Skeletal muscle cell (primary cell): ENCODE results near the gene ST8SIA6.
"Not testable (repeated sequence)": the region's sequence is repeated elsewhere in the genome, so short reads cannot be mapped to it uniquely, and the experiment has no call there.

Experiments used
- DNase-seq: peaks from one replicate; pipeline ENCODE4 v3.0.0-alpha.2; 2010; ENCODE audit warnings: low read depth
- H3K4me3 ChIP-seq: 2 replicates; pipeline ENCODE4 v1.5.1; 2011; ENCODE audit warnings: low read depth, mild to moderate bottlenecking, control low read depth, low read length, moderate library complexity

The ST8SIA6 gene, protein sequence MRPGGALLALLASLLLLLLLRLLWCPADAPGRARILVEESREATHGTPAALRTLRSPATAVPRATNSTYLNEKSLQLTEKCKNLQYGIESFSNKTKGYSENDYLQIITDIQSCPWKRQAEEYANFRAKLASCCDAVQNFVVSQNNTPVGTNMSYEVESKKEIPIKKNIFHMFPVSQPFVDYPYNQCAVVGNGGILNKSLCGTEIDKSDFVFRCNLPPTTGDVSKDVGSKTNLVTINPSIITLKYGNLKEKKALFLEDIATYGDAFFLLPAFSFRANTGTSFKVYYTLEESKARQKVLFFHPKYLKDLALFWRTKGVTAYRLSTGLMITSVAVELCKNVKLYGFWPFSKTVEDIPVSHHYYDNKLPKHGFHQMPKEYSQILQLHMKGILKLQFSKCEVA

DNA sequence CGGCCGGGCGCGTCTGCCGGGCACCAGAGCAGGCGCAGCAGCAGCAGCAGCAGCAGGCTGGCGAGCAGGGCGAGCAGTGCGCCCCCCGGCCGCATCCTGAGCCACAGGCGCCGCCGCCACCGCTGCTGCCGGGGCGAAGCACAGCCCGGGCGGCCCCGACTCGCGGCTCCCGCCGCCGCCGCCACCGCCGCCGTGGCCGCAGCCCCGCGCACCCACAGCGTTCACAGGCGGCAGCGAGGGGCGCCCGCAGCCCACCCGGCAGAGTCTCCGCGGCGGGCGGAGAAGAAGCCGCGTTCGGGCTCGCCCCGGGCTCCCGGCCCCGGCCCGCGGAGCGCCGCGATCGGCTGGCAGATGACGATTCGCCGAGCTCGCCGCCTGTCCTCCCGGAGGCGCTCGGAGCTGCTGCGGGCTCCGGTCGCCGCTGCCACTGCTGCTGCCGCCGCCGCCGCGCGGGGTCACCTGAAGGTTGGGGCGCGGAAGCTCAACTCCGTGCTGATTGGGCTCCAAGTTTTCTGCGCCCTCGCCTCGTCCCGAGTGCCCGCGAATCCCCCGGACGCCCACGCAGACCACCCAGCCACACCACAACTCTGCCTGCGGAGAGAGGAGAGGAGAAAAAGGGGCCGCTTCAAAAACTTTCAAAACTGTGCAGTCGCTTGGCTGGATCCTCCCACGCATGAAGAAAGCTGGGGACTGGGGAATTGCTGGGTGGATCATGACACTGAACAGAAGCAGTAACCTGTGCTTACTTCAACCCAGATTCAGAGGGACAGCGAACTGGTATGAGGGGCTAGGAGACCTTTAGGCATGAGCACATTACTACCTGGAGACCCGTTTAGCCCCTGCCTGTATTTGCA lies at the start of gene ST8SIA6:
Gene ST8SIA6, minus strand, starts transcription at position 435 of the 854 bp plus-strand sequence. Its CDS starts 340 bp downstream, at position 95.
- peak; percentile 16 for DNase-seq
- H3K4me3 ChIP-seq: peak within 1 kb of the TSS; percentile 48

DNA sequence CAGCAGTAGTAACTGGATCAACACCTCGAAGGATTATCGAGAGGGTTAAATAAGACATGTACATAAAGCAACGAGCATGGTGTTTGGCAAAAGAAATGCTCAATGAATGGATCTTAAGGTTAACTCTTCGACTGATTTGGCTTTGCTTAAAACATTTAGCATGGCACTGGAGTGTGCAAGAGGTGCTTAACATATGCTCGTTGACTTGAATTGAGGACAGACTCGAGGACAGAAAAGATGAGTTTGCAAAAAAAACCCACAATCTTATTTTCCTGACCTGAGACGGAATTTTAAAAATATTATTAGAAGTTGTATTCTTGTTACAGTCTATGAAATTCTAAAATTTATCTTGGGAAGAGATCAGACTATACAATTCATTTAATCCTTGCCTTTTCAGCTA lies 49.4 kb upstream of the ST8SIA6 start:
- no peak for DNase-seq
- no peak overlapping the region for H3K4me3 ChIP-seq

DNA sequence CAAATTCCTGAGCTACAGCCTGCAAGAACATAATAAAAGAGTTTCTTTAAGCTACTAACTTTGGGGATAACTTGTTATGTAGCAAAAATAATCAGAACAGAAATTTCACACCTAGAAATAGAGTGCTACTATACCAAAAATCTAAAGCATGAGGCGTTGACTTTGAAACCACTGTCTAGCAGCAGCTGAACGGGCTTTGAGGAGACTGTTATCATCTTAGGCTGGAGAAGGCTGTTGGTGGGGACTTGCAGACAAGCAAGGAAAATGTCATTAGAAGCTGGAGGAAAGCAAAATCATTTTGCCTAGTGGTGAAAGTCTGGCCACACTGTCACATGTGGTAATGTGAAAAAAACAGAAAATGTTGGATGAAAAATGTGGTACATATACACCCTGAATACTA lies 48.4 kb upstream of the ST8SIA6 start:
- H3K4me3 ChIP-seq: no peak overlapping the region
- no peak for DNase-seq

DNA sequence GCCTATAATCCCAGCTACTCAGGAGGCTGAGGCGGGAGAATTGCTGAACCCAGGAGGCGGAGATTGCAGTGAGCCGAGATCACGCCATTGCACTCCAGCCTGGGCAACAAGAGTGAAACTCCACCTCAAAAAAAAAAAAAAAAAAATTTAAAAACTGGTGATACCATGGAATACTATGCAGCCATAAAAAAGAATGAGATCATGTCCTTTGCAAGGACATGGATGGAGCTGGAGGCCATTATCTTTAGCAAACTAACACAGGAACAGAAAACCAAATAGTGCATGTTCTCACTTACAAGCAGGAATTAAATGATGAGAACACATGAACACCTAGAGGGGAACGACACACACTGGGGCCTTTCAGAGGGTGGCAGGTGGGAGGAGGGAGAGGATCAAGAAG lies 44.6 kb upstream of the ST8SIA6 start:
- not testable (repeated sequence) for H3K4me3 ChIP-seq, DNase-seq

DNA sequence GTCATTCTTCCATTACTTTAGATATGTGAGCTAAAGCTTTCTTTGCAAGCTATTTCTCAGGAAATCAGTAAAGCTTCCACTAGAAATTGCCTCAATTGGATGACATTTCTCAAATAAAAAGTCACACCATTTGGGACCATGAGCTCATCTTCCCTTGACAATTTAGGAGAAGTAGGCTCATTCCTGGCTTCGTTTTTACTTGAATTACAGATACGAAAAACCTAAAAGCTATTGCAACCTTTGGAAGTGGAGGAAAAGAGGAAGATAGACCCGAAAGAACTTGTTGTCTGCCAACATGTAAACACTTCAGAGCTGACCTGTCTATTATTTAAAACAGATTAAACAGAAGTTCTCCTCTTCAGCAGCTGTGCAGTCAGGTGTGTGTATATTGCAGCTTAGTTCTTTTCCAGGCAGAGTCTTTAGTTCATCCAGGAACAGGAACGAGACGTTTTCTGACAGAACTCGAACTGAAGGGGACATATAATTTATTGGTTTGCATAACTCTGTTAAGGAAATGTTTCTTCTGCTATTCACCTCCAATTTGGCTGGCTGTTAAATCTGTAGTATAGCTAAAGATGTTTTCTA lies 43.1 kb upstream of the ST8SIA6 start:
- no peak overlapping the region for H3K4me3 ChIP-seq
- DNase-seq: no peak

DNA sequence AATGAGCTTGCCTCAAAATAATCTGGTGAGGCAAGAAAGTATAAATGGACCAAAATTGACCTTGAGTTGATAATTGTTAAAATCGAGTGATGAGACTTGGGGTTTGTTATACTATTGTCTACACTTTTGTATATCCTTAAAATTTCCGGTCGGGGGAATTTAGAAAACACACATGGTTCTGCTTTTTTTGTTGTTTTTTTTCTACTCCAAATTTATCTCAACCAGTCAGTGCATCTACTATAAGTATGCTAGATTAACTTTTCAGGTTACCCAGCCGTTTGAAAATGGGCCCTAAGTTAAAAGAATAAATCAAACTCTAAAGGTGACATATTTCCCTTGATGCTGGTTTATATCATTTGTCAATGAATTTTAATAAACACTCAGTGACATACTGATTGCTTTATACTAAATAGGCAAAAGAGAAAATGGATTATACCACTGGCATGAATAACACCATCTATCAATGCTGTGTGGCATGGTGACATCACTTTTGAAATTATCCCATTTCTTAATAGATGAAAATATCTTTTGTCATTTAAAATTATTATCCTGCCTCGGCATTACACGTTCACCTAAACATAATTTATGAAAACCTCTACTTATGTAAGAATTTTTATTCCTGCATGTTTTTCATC lies 40.3 kb upstream of the ST8SIA6 start:
- H3K4me3 ChIP-seq: no peak overlapping the region
- DNase-seq: no peak

DNA sequence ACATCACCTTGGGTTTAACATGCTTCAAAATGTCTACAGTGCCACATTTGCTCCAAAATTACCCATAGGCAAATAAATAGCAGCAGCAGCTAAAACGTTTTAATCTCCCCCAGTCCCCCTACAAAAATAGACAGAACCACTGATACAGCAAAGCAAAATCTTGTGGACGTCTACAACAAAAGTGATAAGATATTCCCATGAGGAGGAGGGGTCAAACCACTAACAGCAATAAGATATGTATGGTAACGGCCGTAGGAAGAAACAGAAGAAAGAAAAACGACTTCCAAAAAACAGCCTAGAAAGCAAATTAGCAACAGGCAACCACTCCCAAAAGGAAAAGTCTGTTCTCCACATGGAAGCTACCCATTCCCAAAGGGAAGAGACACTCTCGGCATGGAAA lies 34.5 kb upstream of the ST8SIA6 start:
- no peak overlapping the region for H3K4me3 ChIP-seq
- DNase-seq: no peak

DNA sequence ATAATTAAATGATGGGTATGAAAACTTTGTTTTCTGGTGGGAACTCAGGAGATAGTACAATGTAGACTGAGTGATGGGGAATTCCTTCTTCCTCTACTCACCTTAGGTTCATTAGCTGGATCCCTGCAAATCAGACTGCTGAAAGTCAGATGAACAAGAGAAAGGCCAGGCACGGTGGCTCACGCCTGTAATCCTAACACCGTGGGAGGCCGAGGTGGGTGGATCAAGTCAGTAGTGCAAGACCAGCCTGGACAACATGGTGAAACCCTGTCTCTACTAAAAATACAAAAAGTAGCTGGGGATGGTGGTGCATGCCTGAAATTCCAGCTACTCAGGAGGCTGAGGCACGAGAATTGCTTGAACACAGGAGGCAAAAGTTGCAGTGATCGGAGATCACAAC lies 28.7 kb upstream of the ST8SIA6 start:
- no peak overlapping the region for H3K4me3 ChIP-seq
- DNase-seq: no peak

DNA sequence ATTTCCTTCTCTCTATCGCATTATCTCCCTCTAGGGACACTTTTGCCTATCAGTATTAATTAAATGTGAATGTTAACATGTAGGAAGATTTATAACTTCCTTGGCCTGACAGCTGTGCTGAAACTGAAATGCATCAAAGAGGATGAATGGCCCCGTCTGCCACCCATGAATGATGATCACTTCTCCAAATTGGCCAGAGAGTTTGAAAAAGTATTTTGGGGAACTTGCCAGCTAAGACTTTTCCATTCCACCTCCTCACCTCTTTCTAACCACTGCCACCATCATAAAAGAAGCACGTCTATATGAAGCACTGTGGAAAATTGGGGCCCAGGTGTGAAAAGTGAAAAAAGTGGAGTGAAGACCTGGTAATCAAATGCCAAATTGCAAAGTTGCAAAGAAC lies 25.4 kb upstream of the ST8SIA6 start:
- DNase-seq: no peak
- H3K4me3 ChIP-seq: no peak overlapping the region

DNA sequence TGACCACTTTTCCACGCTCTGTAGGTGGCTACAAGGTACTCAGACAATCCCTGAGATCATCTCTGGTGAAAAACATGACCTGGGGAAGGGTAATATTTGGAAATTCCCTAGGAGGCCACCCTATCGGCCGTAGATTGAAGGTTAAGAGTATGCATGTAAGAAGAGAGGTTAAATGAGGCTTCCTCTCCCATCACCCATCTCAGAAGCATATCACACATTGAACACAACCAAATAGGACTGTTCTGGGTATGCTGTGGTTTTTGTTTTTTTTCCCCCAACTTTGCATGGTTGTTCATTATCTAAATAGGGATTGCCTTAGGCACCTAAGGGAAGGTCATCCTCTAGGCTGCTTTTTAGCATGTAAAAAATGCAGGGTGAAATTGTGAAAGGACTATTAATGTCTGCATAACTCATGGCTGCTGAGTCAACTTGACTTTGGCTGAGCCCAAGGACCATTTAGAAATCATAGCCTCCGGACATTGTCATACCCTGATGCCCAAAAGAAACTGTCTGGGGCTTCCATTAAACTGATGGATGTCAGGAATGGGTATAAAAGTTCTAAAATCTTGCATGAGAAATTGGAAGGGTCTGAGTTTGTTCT lies 24.7 kb upstream of the ST8SIA6 start:
- H3K4me3 ChIP-seq: no peak overlapping the region
- no peak for DNase-seq

DNA sequence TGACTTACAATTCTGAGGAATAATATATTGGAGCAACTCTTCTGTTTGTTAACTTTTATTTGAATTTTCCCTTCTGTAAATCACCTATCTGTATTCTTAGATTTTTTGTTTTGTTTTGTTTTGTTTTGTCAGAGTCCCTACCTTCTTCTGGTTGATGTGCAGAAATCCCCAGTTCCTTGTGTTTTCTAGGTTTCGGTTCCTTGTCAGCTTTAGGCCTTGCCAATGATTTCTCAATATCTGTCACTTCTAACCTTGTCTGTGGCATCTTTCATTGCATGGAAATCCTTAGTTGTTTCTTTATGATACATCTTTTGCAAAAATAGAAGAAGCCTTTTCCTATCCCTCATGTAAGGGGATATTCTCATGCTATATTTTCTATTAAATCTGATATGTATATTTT lies 21.7 kb upstream of the ST8SIA6 start:
- DNase-seq: no peak
- H3K4me3 ChIP-seq: no peak overlapping the region

DNA sequence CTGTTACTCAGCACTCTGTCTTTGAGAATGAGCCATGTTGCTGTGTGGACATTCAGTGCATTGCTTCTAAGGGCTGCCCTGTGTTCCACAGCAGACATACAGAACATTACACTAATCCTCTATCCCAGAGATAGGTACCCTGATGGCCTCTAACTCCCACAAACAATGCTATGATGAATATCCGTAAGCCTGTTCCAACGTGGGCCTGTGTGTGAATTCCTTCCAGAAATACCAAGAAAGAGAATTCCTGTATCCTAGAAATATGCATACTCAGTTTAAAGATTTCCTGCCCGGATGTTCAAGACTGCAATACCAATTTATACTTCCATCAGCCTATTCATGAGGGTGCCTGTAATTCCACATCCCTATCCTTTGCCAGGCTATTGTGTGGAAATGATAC lies 21.3 kb upstream of the ST8SIA6 start:
- no peak overlapping the region for H3K4me3 ChIP-seq
- no peak for DNase-seq

DNA sequence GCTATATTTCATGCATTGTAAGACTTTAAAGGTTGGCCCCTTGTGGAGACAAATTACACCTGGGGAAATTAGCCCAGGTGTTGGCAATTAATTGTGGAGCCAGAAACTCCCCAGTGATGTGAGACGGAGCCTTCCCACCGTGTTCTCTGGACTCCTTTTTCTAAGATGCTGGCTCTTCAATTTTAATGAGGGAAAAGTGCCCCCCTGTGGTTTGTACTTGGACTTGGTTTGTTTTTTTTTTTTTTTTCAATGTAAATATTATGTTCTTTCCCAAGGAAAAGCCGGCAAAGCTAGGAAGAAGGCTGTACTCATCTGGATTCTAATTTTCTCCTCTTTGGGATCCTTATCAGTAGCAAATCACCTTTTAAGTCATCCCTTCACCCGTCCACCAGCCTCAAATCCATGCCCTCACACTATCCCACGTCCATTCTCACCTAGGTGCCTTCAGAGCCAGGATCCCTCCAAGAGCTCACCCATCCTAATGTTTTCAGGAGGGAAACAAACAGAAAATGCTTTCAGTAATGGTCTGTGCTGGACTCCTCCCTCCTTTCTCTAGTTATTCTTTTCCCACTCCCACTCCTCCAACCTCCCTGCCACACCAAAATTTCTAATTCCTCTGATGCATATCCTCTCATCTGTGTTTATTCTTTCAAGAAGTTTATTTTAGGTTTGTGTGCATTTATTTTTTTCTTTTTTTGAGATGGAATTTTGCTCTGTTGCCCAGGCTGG lies 20.4 kb upstream of the ST8SIA6 start:
- H3K4me3 ChIP-seq: no peak overlapping the region
- DNase-seq: no peak

DNA sequence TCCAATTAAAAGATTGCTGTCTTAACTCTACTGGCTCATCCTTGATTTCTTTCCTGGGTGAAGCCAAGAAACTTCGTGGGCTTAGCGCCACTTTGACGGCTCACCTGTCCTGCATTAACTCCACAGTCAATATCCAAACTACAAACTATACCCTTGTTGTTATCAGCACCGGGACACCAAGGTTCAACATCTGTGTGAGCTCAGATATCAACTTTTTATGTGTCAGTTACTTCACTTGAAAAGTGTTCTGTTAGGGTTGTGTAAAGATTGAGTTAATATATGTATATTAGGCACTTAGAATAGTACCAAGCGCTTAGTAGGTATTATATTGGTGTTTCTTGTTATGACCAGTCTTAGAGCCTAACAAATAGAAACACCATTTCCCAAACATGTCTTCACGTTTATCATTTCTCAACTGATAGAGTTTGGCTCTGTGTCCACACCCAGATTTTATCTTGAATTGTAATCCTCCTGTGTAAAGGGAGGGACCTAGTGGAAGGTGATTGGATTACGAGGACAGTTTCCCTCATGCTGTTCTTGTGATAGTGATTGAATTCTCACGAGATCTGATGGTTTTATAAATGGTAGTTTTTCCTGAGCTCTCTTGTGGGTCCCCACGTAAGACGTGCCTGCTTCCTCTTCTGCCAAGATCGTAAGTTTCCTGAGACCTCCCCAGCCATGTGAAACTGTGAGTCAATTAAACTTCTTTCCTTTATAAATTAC lies 19.0 kb upstream of the ST8SIA6 start:
- no peak overlapping the region for H3K4me3 ChIP-seq
- no peak for DNase-seq

DNA sequence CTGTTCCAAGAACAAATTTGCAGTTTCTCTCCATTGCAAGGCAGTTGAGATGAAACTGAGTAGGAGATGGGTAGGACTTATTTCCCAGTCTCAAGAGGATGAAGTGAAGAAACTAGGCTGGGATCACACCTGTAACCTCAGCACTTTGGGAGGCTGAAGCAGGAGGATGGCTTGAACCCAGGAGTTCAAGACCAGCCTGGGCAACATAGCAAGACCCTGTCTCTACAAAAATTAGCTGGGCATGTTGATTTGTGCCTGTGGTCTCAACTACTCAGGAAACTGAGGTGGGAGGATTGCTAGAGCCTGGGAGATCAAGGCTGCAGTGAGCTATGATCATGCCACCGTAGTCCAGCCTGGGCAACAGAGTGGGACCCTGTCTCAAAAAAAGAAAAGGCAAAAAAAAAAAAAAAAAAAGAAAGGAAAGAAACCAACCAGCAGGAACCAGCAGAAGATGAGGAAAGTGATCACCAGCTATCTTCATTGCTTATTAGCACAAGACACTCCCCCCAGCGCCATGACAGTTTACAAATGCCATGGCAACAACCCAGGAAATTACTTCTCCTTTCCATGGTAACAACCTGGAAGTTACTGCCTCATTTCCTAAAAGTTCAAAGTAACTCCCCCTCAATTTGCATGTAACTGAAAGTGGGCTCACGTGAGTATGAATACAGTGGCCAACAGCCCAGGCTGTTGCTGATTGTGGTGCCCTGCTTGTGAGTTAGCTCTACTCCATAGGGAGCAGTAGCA lies 18.3 kb upstream of the ST8SIA6 start:
- DNase-seq: no peak
- H3K4me3 ChIP-seq: no peak overlapping the region

DNA sequence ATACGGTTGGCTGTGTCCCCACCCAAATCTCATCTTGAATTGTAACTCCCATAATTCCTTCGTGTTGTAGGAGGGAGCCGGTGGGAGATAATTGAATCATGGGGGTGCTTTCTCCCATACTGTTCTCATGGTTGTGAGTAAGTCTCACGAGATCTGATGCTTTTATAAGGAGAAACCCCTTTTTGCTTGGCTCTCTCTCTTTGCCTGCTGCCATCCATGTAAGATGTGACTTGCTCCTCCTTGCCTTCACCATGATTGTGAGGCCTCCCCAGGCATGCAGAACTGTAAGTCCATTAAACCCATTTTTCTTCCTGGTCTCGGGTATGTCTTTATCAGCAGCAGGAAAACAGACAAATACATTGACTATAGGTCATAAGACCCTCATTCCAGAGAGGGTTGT lies 15.9 kb upstream of the ST8SIA6 start:
- no peak overlapping the region for H3K4me3 ChIP-seq
- no peak for DNase-seq

DNA sequence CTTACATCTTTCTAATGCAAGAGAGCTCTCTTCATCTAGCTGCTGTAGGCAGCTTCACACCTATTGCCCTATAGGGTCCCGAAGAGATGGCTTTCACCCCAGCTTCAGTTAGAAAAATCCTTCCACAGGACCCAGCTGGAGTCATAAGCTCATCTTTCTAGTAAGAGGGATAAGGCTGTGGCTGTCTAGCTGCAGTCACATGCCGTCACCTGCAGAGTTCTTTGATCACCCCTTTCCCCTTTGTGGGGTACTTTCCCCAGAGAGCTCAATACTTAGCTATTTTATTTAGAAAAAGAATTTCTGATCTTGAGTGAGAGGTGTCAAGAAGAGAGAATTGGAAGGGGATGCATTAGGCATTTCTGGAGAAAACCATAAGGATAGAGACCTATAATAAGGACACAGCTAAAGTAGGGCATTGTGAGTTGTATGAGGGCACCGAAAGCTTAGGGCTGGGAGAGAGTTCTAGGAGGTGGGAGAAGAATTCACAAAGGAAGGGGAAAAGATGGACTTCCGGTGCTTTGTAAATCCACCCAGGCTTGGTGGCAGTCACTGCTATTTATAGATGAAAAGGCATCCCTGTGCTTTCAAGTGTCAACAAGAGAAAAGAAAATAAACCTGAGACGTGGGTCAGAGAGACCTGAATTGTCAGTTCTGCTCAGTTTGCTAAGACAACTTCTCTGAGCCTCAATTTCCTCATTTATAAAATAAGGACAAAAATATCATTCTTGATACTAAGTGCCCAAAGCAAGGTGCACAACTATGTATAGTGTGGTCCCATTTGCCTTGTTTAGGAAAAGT lies 11.1 kb upstream of the ST8SIA6 start:
- no peak overlapping the region for H3K4me3 ChIP-seq
- DNase-seq: no peak
